Mesenchymal stem cell (in vitro differentiated cells and primary cell): ENCODE measurements around the gene NRF1.

ENCODE experiments used
- DNase-seq: peaks from one replicate; pipeline ENCODE4 v3.0.0-alpha.2; 2013
- H2AFZ ChIP-seq: one replicate; pipeline ENCODE4 v1.6.1; 2013; ENCODE audit warnings: low read depth, mild to moderate bottlenecking, control low read depth, inconsistent platforms, low read length, moderate library complexity
- H2AK5ac ChIP-seq: 2 replicates; pipeline ENCODE4 v1.6.1; 2013; ENCODE audit warnings: low read length, moderate library complexity, mild to moderate bottlenecking, inconsistent platforms; ENCODE audit not compliant: severe bottlenecking
- H2BK120ac ChIP-seq: one replicate; pipeline ENCODE4 v1.6.1; 2013; ENCODE audit warnings: low read depth, mild to moderate bottlenecking, inconsistent platforms, low read length, moderate library complexity
- H2BK12ac ChIP-seq, 2 experiments: one replicate each; pipeline ENCODE4 v1.6.1; 2013; ENCODE audit warnings: inconsistent platforms in 2 of 2, low read length in 2 of 2, mild to moderate bottlenecking in 2 of 2, moderate library complexity in 2 of 2, control low read depth in 1 of 2
- H2BK15ac ChIP-seq: one replicate; pipeline ENCODE4 v1.6.1; 2013; ENCODE audit warnings: mild to moderate bottlenecking, low read depth, inconsistent platforms; ENCODE audit not compliant: poor library complexity, severe bottlenecking
- H2BK5ac ChIP-seq: 2 replicates; pipeline ENCODE4 v1.6.1; 2013; ENCODE audit warnings: low read depth, mild to moderate bottlenecking, low read length, control low read depth, inconsistent platforms; ENCODE audit not compliant: poor library complexity, severe bottlenecking
- H3K14ac ChIP-seq, 2 experiments: one replicate each; pipeline ENCODE4 v1.6.1; 2013; ENCODE audit warnings: inconsistent platforms in 2 of 2, low read length in 2 of 2, control low read depth in 1 of 2, mild to moderate bottlenecking in 1 of 2, moderate library complexity in 1 of 2
- H3K18ac ChIP-seq, 2 experiments: one replicate each; pipeline ENCODE4 v1.6.1; 2013; ENCODE audit warnings: inconsistent platforms in 2 of 2, low read length in 2 of 2, control low read depth in 1 of 2, low read depth in 1 of 2, mild to moderate bottlenecking in 1 of 2
- H3K23ac ChIP-seq, 2 experiments: one replicate each; pipeline ENCODE4 v1.6.1; 2013; ENCODE audit warnings: inconsistent platforms in 2 of 2, low read length in 2 of 2, mild to moderate bottlenecking in 2 of 2, moderate library complexity in 2 of 2, control low read depth in 1 of 2
- H3K27ac ChIP-seq: 2 replicates; pipeline ENCODE4 v1.5.1; 2013; ENCODE audit warnings: mild to moderate bottlenecking, moderate library complexity, low read length, control low read depth, inconsistent platforms; ENCODE audit not compliant: poor library complexity, severe bottlenecking
- H3K27me3 ChIP-seq, 2 experiments: 2 replicates each; pipeline versions ENCODE4 v1.6.1 to v1.7.0; 2013; ENCODE audit warnings: low read length in 2 of 2, mild to moderate bottlenecking in 2 of 2, moderate library complexity in 2 of 2, control low read depth in 1 of 2, inconsistent platforms in 1 of 2; ENCODE audit not compliant: control insufficient read depth in 1 of 2, insufficient read depth in 1 of 2
- H3K36me3 ChIP-seq, 2 experiments: 2 replicates each; pipeline versions ENCODE4 v1.6.1 to v1.7.0; 2013; ENCODE audit warnings: low read length in 2 of 2, control low read depth in 1 of 2, inconsistent platforms in 1 of 2, low read depth in 1 of 2, mild to moderate bottlenecking in 1 of 2; ENCODE audit not compliant: insufficient read depth in 2 of 2, control insufficient read depth in 1 of 2
- H3K4ac ChIP-seq, 2 experiments: one replicate each; pipeline ENCODE4 v1.6.1; 2013; ENCODE audit warnings: inconsistent platforms in 2 of 2, low read length in 2 of 2, mild to moderate bottlenecking in 2 of 2, moderate library complexity in 2 of 2, control low read depth in 1 of 2, low read depth in 1 of 2
- H3K4me1 ChIP-seq: 2 replicates; pipeline ENCODE4 v1.6.1; 2013; ENCODE audit warnings: low read depth, low read length, control low read depth; ENCODE audit not compliant: control insufficient read depth, insufficient read depth
- H3K4me2 ChIP-seq: 2 replicates; pipeline ENCODE4 v1.6.1; 2013; ENCODE audit warnings: low read length, mild to moderate bottlenecking, inconsistent platforms; ENCODE audit not compliant: poor library complexity, severe bottlenecking
- H3K4me3 ChIP-seq, 2 experiments: 2 replicates each; pipeline versions ENCODE4 v1.5.1 to v1.7.0; 2013; ENCODE audit warnings: low read length in 2 of 2, mild to moderate bottlenecking in 2 of 2, control low read depth in 1 of 2, low read depth in 1 of 2; ENCODE audit not compliant: insufficient read depth in 1 of 2
- H3K79me1 ChIP-seq: replicated peaks from 2 replicates; pipeline ENCODE4 v1.6.1; 2013; ENCODE audit warnings: mild to moderate bottlenecking, control low read depth, low read length, inconsistent platforms; ENCODE audit not compliant: poor library complexity, severe bottlenecking
- H3K9ac ChIP-seq: 2 replicates; pipeline ENCODE4 v1.7.0; 2013; ENCODE audit warnings: mild to moderate bottlenecking, low read length, moderate library complexity
- H3K9me3 ChIP-seq: 2 replicates; pipeline ENCODE4 v1.7.0; 2013; ENCODE audit warnings: mild to moderate bottlenecking, low read length; ENCODE audit not compliant: control insufficient read depth
- H4K8ac ChIP-seq: one replicate; pipeline ENCODE4 v1.6.1; 2013; ENCODE audit warnings: inconsistent platforms, mild to moderate bottlenecking, low read length, moderate library complexity
- H4K91ac ChIP-seq: one replicate; pipeline ENCODE4 v1.6.1; 2013; ENCODE audit warnings: mild to moderate bottlenecking, low read length, inconsistent platforms
- WGBS: methylation state at CpG from one replicate; pipeline ENCODE4 v1.1.7; 2013; ENCODE audit warnings: mixed read lengths; 5-methylcytosine and 5-hydroxymethylcytosine counted together

The NRF1 gene

DNA sequence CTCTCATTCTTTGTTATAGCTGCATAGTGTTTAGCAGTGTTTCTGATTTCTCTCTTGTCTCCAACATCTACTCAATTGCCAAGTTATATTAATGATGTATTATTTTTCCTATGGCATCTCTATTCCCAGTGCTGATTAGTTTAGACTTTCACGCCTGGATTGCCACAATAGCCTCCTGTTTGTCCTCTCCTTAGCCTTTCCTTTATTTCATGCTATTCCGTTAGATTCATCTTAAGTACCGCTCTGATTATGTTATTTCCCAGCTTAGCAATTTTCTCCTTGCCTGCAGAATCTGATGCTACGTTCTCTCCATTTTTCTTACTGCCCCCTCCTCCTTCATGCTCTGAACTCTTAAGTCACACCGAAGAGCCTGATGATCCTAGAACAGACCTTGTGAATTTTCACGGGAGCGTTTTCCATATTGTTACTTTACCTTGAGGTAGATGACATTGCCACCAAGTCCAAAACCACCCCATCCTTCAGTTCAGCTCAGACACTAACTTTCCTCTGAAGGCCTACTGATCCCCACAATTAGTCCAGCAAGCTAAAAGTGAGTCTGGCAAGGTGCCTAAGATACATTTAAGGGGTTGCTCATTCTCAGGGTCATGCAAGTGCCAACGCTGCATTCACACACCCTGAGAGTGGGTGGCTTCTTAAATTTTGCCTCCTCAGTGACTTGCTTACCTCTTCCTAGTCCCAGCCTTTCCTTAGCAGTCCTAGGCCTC, 6.6 kb upstream of the NRF1 start:
- Histone ChIP-seq H3K27ac (no peak overlapping the region), H2BK15ac (no peak overlapping the region), H3K4me1 (peaks cover under 1% of the 10 kb centered on the region), H4K8ac (no peak overlapping the region), H2BK120ac (no peak overlapping the region), H2AK5ac (no peak overlapping the region), H3K23ac (no peak overlapping the region), H2BK5ac (no peak overlapping the region), H3K79me1 (peaks cover 12% of the 10 kb centered on the region), H2BK12ac (no peak overlapping the region), H3K36me3 (peaks cover 7 to 31% of the 10 kb centered on the region in 2 experiments), H3K4ac (no peak overlapping the region), H3K14ac (no peak overlapping the region), H3K4me2 (no peak overlapping the region), H3K4me3 (no peak overlapping the region), H3K9me3 (no peaks in the 10 kb centered on the region), H3K27me3 (no peaks in the 10 kb centered on the region), H3K9ac (no peak overlapping the region), H3K18ac (no peak overlapping the region), H4K91ac (no peak overlapping the region), H2AFZ (no peak overlapping the region)
- no peak for DNase-seq
- 91% methylated on average over 8 of the region's 8 CpGs for WGBS

- Histone ChIP-seq H3K23ac (no peak overlapping the region), H2BK5ac (no peak overlapping the region), H3K79me1 (peaks cover 22% of the 10 kb centered on the region), H3K4ac (no peak overlapping the region), H4K91ac (no peak overlapping the region), H3K9ac (no peak overlapping the region), H3K4me2 (no peak overlapping the region), H3K27me3 (no peaks in the 10 kb centered on the region), H3K27ac (no peak overlapping the region), H2BK12ac (no peak overlapping the region), H3K14ac (no peak overlapping the region), H2BK15ac (no peak overlapping the region), H2AFZ (no peak overlapping the region), H3K9me3 (no peaks in the 10 kb centered on the region), H3K18ac (no peak overlapping the region), H3K4me1 (peaks cover 6% of the 10 kb centered on the region), H2BK120ac (no peak overlapping the region), H3K4me3 (no peak overlapping the region), H2AK5ac (no peak overlapping the region), H3K36me3 (peaks cover 7 to 31% of the 10 kb centered on the region in 2 experiments), H4K8ac (no peak overlapping the region)
- no peak for DNase-seq
- 91% methylated on average over 6 of the region's 6 CpGs for WGBS
These were observed 5.4 kb upstream of the NRF1 start for GRCh38 chr7:129605960-129606614.

- no peak overlapping the region for H2AFZ ChIP-seq
- WGBS: 96% methylated on average over 6 of the region's 7 CpGs
These were observed 4.7 kb upstream of the NRF1 start for GRCh38 chr7:129606803-129607202.

DNA sequence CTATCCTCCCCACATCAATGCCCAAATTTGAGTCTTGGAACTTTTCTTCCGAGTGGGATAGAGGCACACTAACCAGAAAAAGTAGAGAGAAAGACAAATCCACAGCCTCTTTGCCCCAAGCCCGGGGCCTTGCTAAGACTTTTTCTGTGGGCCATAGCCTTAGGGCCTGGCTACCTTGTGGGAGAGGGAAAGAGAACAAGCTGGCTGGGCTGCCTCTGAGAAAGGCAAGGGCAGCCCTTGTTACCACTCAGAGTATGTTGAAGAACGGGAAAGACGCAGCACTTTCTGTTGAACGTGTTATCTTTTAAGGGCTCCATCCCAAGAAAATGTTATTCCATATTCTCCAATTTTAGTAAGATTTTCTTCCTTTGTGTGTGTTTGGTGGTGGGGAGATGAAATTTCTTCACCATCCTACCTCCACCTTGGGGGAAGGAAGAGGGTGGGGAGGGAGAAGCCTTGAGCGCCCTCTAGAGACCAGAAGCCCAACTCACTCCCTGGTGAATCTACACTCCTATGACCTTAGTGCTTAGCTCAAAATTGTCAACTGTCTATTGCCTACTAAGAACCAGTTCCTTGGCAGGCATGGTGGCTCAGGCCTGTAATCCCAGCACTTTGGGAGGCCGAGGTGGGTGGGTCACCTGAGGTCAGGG, 3.9 kb upstream of the NRF1 start:
- Histone ChIP-seq H2BK5ac (no peak overlapping the region), H3K9ac (no peak overlapping the region), H3K27ac (no peak overlapping the region), H3K9me3 (no peaks in the 10 kb centered on the region), H3K79me1 (peaks cover 22% of the 10 kb centered on the region), H3K4ac (no peak overlapping the region), H3K27me3 (no peaks in the 10 kb centered on the region), H2BK120ac (no peak overlapping the region), H2BK12ac (no peak overlapping the region), H2AFZ (no peak overlapping the region), H2AK5ac (no peak overlapping the region), H3K4me3 (no peak overlapping the region), H3K4me1 (peaks cover 6% of the 10 kb centered on the region), H4K91ac (no peak overlapping the region), H2BK15ac (no peak overlapping the region), H3K36me3 (peaks cover 7 to 31% of the 10 kb centered on the region in 2 experiments), H4K8ac (no peak overlapping the region), H3K14ac (no peak overlapping the region), H3K4me2 (no peak overlapping the region), H3K23ac (no peak overlapping the region), H3K18ac (no peak overlapping the region)
- peak; percentile 32 for DNase-seq
- 94% methylated on average over 3 of the region's 7 CpGs for WGBS

More at GRCh38 chr7:129606803-129607202, 4.7 kb upstream of the NRF1 start:
- Histone ChIP-seq H3K27ac (no peak overlapping the region), H3K14ac (no peak overlapping the region), H3K4me1 (peaks cover 6% of the 10 kb centered on the region), H3K9ac (no peak overlapping the region), H3K79me1 (peaks cover 22% of the 10 kb centered on the region), H3K18ac (no peak overlapping the region), H2AK5ac (no peak overlapping the region), H3K36me3 (peaks cover 7 to 31% of the 10 kb centered on the region in 2 experiments), H2BK5ac (no peak overlapping the region), H3K27me3 (no peaks in the 10 kb centered on the region), H3K4me3 (no peak overlapping the region), H3K4me2 (no peak overlapping the region), H3K4ac (no peak overlapping the region), H4K91ac (no peak overlapping the region), H2BK12ac (no peak overlapping the region), H3K23ac (no peak overlapping the region), H3K9me3 (no peaks in the 10 kb centered on the region), H2BK120ac (no peak overlapping the region), H4K8ac (no peak overlapping the region), H2BK15ac (no peak overlapping the region)
- DNase-seq: no peak
